ENCODE measurements around the gene ANKMY1. TPM values are rescaled to one million over a fixed set of nuclear protein-coding genes. Genes with fewer than 3 reads are reported as not detected.
A peak's percentile ranks its signal among the peaks of the same experiment; 100 is the strongest.

Gene ANKMY1
- polyA plus RNA-seq, 2 of the 4 experiments (the other 2 are of a cell fraction), result 10.6 to 16.5 TPM

GRCh38 chr2:240481720-240482119, 76.1 kb downstream of the ANKMY1 start:
- no peak overlapping the region for H3K4me3 ChIP-seq
- DNase-seq (ENCODE audit: low read depth in 1 of 2, low spot score in 1 of 2) (no peak), FAIRE-seq (no peak), ATAC-seq (peak; percentile 25 to 33; a peak in 3 of 6 replicates)
- TF ChIP-seq ZC3H11A (IDR thresholded peaks at IDR 0.05), result no peak
- TF ChIP-seq NR3C1 (IDR thresholded peaks at IDR 0.05), result no peak
- TF ChIP-seq TFCP2L1 (CRISPR knock-in tag; IDR thresholded peaks at IDR 0.05), result no peak
- no peak for TF ChIP-seq KDM5A (IDR thresholded peaks at IDR 0.05)
- TF ChIP-seq BCL3 (IDR thresholded peaks at IDR 0.05), result no peak
- TF ChIP-seq PHF8 (IDR thresholded peaks at IDR 0.05; ENCODE audit: borderline replicate concordance, low read depth), result no peak
- no peak for TF ChIP-seq SREBF2 (IDR thresholded peaks at IDR 0.05)
- TF ChIP-seq POLR2AphosphoS2 (conservative IDR thresholded peaks at IDR 0.05; ENCODE audit: low read length), result no peak
- TF ChIP-seq CHD2 (IDR thresholded peaks at IDR 0.05; ENCODE audit: low read length, partially characterized antibody), result no peak
- no peak for TF ChIP-seq HDAC2 (IDR thresholded peaks at IDR 0.05)
- H3K9me3 ChIP-seq, result peaks cover under 1% of the 10 kb centered on the region; the same call in 1 of the 3 replicates
- no peaks in the 10 kb centered on the region for H3K4me1 ChIP-seq
- 85% methylated on average over 5 of the region's 5 CpGs for WGBS (ENCODE audit: missing lambda C conversion rate)
- no peak overlapping the region for H3K4me2 ChIP-seq
- H3K27ac ChIP-seq, result no peak overlapping the region
- ChIA-PET CTCF (no interaction called here), POLR2A (no interaction called here)

GRCh38 chr2:240480834-240481623, 76.8 kb downstream of the ANKMY1 start:
- no peak for FAIRE-seq
- H3K27ac ChIP-seq, result no peak overlapping the region
- TF ChIP-seq CHD4 (IDR thresholded peaks at IDR 0.05; ENCODE audit: borderline replicate concordance), result no peak
- TF ChIP-seq TP53 (CRISPR knock-in tag; IDR thresholded peaks at IDR 0.05), result no peak
- no peak for TF ChIP-seq FOSL2 (IDR thresholded peaks at IDR 0.05)
- no peak for TF ChIP-seq FOSL2 (CRISPR knock-in tag; IDR thresholded peaks at IDR 0.05)
- peaks cover 7% of the 10 kb centered on the region; the same call in 2 of the 3 replicates for H3K9me3 ChIP-seq
- CTCF ChIA-PET, result no interaction called here
- H3K4me3 ChIP-seq, result no peak overlapping the region
- POLR2A ChIA-PET, result no interaction called here
- 88% methylated on average over 24 of the region's 25 CpGs for WGBS (ENCODE audit: missing lambda C conversion rate)
- peak in 1 of 2 experiments; percentile 4; a peak in 2 of 6 replicates for ATAC-seq
- DNase-seq (ENCODE audit: low read depth in 1 of 2, low spot score in 1 of 2), result no peak
- H3K4me2 ChIP-seq, result no peak overlapping the region
- no peaks in the 10 kb centered on the region for H3K4me1 ChIP-seq

- peaks cover 11% of the 10 kb centered on the region; the same call in 2 of the 3 replicates for H3K9me3 ChIP-seq
- no peaks in the 10 kb centered on the region for H3K4me1 ChIP-seq
- ATAC-seq (peak in 1 of 2 experiments; percentile 28; a peak in 1 of 6 replicates), DNase-seq (ENCODE audit: low read depth in 1 of 2, low spot score in 1 of 2) (no peak), FAIRE-seq (no peak)
- POLR2A ChIA-PET, result no interaction called here
- H3K4me2 ChIP-seq, result no peak overlapping the region
- no peak overlapping the region for H3K4me3 ChIP-seq
- TF ChIP-seq ZNF302 (CRISPR knock-in tag; IDR thresholded peaks at IDR 0.05) (no peak), GATA3 (IDR thresholded peaks at IDR 0.05; ENCODE audit: borderline replicate concordance) (no peak), POLR2A (IDR thresholded peaks at IDR 0.05; ENCODE audit: low read length) (no peak), CEBPB (IDR thresholded peaks at IDR 0.05) (no peak), NFE2L2 (conservative IDR thresholded peaks at IDR 0.05; ENCODE audit: low read length) (no peak), HMGXB4 (CRISPR knock-in tag; IDR thresholded peaks at IDR 0.05; ENCODE audit: borderline replicate concordance) (no peak), HOXB13 (CRISPR knock-in tag; IDR thresholded peaks at IDR 0.05; ENCODE audit: low read depth) (no peak), BCL3 (IDR thresholded peaks at IDR 0.05) (no peak), HDAC2 (IDR thresholded peaks at IDR 0.05) (no peak), ELK1 (IDR thresholded peaks at IDR 0.05; ENCODE audit: low read depth, low read length) (no peak), SMC3 (IDR thresholded peaks at IDR 0.05) (no peak), SREBF2 (IDR thresholded peaks at IDR 0.05) (no peak), ZC3H11A (IDR thresholded peaks at IDR 0.05) (no peak)
- CTCF ChIA-PET, result interaction anchor here (1.3 to 1.4 kb wide), 2 partner anchors 35 to 246 kb away, joined by 3 read pairs; no protein-coding TSS in a partner anchor
- WGBS (ENCODE audit: missing lambda C conversion rate), result 90% methylated on average over 11 of the region's 12 CpGs
- H3K27ac ChIP-seq, result no peak overlapping the region
Measured at GRCh38 chr2:240479111-240479501, 78.7 kb downstream of the ANKMY1 start.
